ENCODE measurements around the gene C16orf74. TPM values are rescaled to one million over a fixed set of nuclear protein-coding genes. Genes with fewer than 3 reads are reported as not detected.

Gene C16orf74
- total RNA-seq, 4 donors from 2014 or later = 11.0 to 13.0 (median 11.4) TPM

- WGBS = 69% methylated on average over 15 of the region's 19 CpGs
- Histone ChIP-seq H3K4me1 (peaks cover 4% of the 10 kb centered on the region), H3K9me3 (no peaks in the 10 kb centered on the region), H3K4me3 (no peak overlapping the region), H3K27me3 (no peaks in the 10 kb centered on the region), H3K27ac (no peak overlapping the region), H3K36me3 (peaks cover 82% of the 10 kb centered on the region)
- DNase-seq (ENCODE audit: low spot score in 2 of 2) = no peak
- TF ChIP-seq POLR2A (IDR thresholded peaks at IDR 0.05) (no peak), CTCF (IDR thresholded peaks at IDR 0.05) (no peak), POLR2AphosphoS5 (IDR thresholded peaks at IDR 0.05) (no peak), EP300 (IDR thresholded peaks at IDR 0.05) (no peak)
Observed at GRCh38 chr16:85673529-85674417, 77.1 kb downstream of the C16orf74 start.

GRCh38 chr16:85670840-85671239 is 80.1 kb downstream of the C16orf74 start:
- H3K4me3 ChIP-seq = no peak overlapping the region
- H3K36me3 ChIP-seq = peaks cover 93% of the 10 kb centered on the region
- no peaks in the 10 kb centered on the region for H3K27me3 ChIP-seq
- no peaks in the 10 kb centered on the region for H3K9me3 ChIP-seq
- WGBS = 96% methylated on average over 14 of the region's 14 CpGs
- TF ChIP-seq CTCF (IDR thresholded peaks at IDR 0.05) = no peak
- TF ChIP-seq POLR2AphosphoS5 (IDR thresholded peaks at IDR 0.05) = no peak
- TF ChIP-seq EP300 (IDR thresholded peaks at IDR 0.05) = no peak
- no peak for TF ChIP-seq POLR2A (IDR thresholded peaks at IDR 0.05)
- no peak overlapping the region for H3K27ac ChIP-seq
- peaks cover 4% of the 10 kb centered on the region for H3K4me1 ChIP-seq
- no peak for DNase-seq (ENCODE audit: low spot score in 2 of 2)

GRCh38 chr16:85668676-85669424 is 82.0 kb downstream of the C16orf74 start:
- 89% methylated on average over 7 of the region's 10 CpGs for WGBS
- no peak for TF ChIP-seq POLR2AphosphoS5 (IDR thresholded peaks at IDR 0.05)
- Histone ChIP-seq H3K9me3 (no peaks in the 10 kb centered on the region), H3K36me3 (peaks cover 93% of the 10 kb centered on the region), H3K27me3 (no peaks in the 10 kb centered on the region), H3K4me1 (no peaks in the 10 kb centered on the region), H3K27ac (no peak overlapping the region), H3K4me3 (no peak overlapping the region)
- DNase-seq (ENCODE audit: low spot score in 2 of 2) = peak in 1 of 2 donors; percentile 52

- Histone ChIP-seq H3K36me3 (peaks cover 96% of the 10 kb centered on the region), H3K4me1 (no peaks in the 10 kb centered on the region), H3K27me3 (no peaks in the 10 kb centered on the region), H3K27ac (no peak overlapping the region), H3K9me3 (no peaks in the 10 kb centered on the region), H3K4me3 (no peak overlapping the region)
- 92% methylated on average over 16 of the region's 16 CpGs for WGBS
- DNase-seq (ENCODE audit: low spot score in 2 of 2) = no peak
- TF ChIP-seq EP300 (IDR thresholded peaks at IDR 0.05) (no peak), CTCF (IDR thresholded peaks at IDR 0.05) (no peak), POLR2AphosphoS5 (IDR thresholded peaks at IDR 0.05) (no peak), POLR2A (IDR thresholded peaks at IDR 0.05) (no peak)
Observed at GRCh38 chr16:85667841-85668413, 83.0 kb downstream of the C16orf74 start.

GRCh38 chr16:85667261-85667660 is 83.6 kb downstream of the C16orf74 start:
- DNase-seq (ENCODE audit: low spot score in 2 of 2) = no peak
- Histone ChIP-seq H3K27me3 (no peaks in the 10 kb centered on the region), H3K9me3 (no peaks in the 10 kb centered on the region), H3K4me1 (no peaks in the 10 kb centered on the region), H3K4me3 (no peak overlapping the region), H3K36me3 (peaks cover 96% of the 10 kb centered on the region), H3K27ac (no peak overlapping the region)
- TF ChIP-seq POLR2A (IDR thresholded peaks at IDR 0.05) = no peak
- no peak for TF ChIP-seq POLR2AphosphoS5 (IDR thresholded peaks at IDR 0.05)
- TF ChIP-seq CTCF (IDR thresholded peaks at IDR 0.05) = no peak
- no peak for TF ChIP-seq EP300 (IDR thresholded peaks at IDR 0.05)
- WGBS = 93% methylated on average over 9 of the region's 9 CpGs
